A673 (cell line): ENCODE results near the gene SLC24A4.

Experiments used
- EZH2 ChIP-seq: fragments of 200-600 bp; sonication (generic); IDR thresholded peaks from 2 replicates; pipeline ENCODE4 v1.6.1; 2017; ENCODE audit warnings: borderline replicate concordance, low read depth, mild to moderate bottlenecking, mixed read lengths, antibody characterized with exemption, low read length; ENCODE audit not compliant: poor library complexity, severe bottlenecking
- TF ChIP-seq, protein P1 (sequence below): fragments of 300-800, 200-600 bp; sonication (generic); conservative IDR thresholded peaks from 2 replicates; pipeline ENCODE4 v1.5.1; 2017; ENCODE audit warnings: low read depth, mild to moderate bottlenecking, antibody characterized with exemption, low read length, moderate library complexity, mixed read lengths

DNA sequence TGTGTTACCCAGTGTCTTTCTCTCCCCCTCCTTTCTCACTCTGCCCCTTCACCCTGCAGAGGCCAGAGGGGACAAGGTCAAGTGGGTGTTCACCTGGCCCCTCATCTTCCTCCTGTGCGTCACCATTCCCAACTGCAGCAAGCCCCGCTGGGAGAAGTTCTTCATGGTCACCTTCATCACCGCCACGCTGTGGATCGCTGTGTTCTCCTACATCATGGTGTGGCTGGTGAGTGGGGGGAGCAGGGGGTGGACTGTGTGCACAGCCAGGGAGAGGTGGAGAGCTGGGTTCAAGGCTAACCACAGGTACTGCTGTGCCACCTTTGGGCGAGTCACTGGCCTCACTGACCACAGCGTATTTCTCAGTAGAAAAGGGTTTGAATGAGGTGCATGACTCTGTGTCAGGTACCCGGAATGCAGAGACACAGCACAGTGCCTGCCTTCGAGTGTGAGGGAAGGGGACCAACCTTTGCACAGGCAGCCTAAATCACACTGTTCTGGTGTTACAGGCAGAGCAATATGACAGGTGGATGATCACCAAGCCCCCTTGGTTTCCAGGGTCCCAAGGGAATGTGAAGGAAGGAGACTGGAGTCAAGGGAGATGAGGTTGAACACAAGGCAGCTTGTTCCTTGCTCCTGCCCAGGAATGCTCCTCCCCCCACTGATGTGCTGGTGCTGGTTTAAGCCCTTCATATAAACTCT, 159.8 kb downstream of the SLC24A4 start:
- no peak for TF ChIP-seq EZH2
- TF ChIP-seq, protein P1, sequence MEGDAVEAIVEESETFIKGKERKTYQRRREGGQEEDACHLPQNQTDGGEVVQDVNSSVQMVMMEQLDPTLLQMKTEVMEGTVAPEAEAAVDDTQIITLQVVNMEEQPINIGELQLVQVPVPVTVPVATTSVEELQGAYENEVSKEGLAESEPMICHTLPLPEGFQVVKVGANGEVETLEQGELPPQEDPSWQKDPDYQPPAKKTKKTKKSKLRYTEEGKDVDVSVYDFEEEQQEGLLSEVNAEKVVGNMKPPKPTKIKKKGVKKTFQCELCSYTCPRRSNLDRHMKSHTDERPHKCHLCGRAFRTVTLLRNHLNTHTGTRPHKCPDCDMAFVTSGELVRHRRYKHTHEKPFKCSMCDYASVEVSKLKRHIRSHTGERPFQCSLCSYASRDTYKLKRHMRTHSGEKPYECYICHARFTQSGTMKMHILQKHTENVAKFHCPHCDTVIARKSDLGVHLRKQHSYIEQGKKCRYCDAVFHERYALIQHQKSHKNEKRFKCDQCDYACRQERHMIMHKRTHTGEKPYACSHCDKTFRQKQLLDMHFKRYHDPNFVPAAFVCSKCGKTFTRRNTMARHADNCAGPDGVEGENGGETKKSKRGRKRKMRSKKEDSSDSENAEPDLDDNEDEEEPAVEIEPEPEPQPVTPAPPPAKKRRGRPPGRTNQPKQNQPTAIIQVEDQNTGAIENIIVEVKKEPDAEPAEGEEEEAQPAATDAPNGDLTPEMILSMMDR = no peak
